Measurements from ENCODE around the gene ZMIZ1.

The ZMIZ1 gene

GRCh38 chr10:79178614-79179163 lies 109.9 kb downstream of the ZMIZ1 start:
- 0 out of 2 replicates have a peak, but pooled peaks have one; percentile 5 for TF ChIP-seq CTCF (IDR thresholded peaks at IDR 0.05; ENCODE audit: low read depth, low read length)
- peaks cover 3% of the 10 kb centered on the region for H3K36me3 ChIP-seq
- peaks cover 85% of the 10 kb centered on the region for H3K4me1 ChIP-seq
- no peaks in the 10 kb centered on the region for H3K9me3 ChIP-seq
- no peak overlapping the region; the same call in 1 of the 2 replicates for H3K4me3 ChIP-seq (ENCODE audit: low read depth, low read length)
- no peaks in the 10 kb centered on the region for H3K27me3 ChIP-seq
- DNase-seq = peak; percentile 94

GRCh38 chr10:79179164-79179956 lies 110.6 kb downstream of the ZMIZ1 start:
- H3K4me1 ChIP-seq = peaks cover 89% of the 10 kb centered on the region
- H3K4me3 ChIP-seq (ENCODE audit: low read depth, low read length) = peak overlapping the region; percentile 9
- peaks cover 3% of the 10 kb centered on the region for H3K36me3 ChIP-seq
- H3K9me3 ChIP-seq = no peaks in the 10 kb centered on the region
- peak; percentile 28; the same call in 1 of the 2 replicates for TF ChIP-seq CTCF (IDR thresholded peaks at IDR 0.05; ENCODE audit: low read depth, low read length)
- no peaks in the 10 kb centered on the region for H3K27me3 ChIP-seq
- peak; percentile 84 for DNase-seq

- TF ChIP-seq CTCF (IDR thresholded peaks at IDR 0.05; ENCODE audit: low read depth, low read length) = no peak
- no peak overlapping the region for H3K4me3 ChIP-seq (ENCODE audit: low read depth, low read length)
- peaks cover 3% of the 10 kb centered on the region for H3K36me3 ChIP-seq
- H3K4me1 ChIP-seq = peaks cover 95% of the 10 kb centered on the region
- no peaks in the 10 kb centered on the region for H3K27me3 ChIP-seq
- DNase-seq = no peak
- no peaks in the 10 kb centered on the region for H3K9me3 ChIP-seq
Observed at GRCh38 chr10:79179957-79180309, 111.2 kb downstream of the ZMIZ1 start.

- no peak overlapping the region for H3K4me3 ChIP-seq (ENCODE audit: low read depth, low read length)
- no peaks in the 10 kb centered on the region for H3K27me3 ChIP-seq
- H3K4me1 ChIP-seq = peaks cover 96% of the 10 kb centered on the region
- DNase-seq = no peak
- TF ChIP-seq CTCF (IDR thresholded peaks at IDR 0.05; ENCODE audit: low read depth, low read length) = no peak
- H3K9me3 ChIP-seq = no peaks in the 10 kb centered on the region
- peaks cover 3% of the 10 kb centered on the region; the same call in 1 of the 2 replicates for H3K36me3 ChIP-seq
Observed at GRCh38 chr10:79180414-79181221, 111.9 kb downstream of the ZMIZ1 start.

- no peaks in the 10 kb centered on the region for H3K27me3 ChIP-seq
- H3K4me1 ChIP-seq = peaks cover 96% of the 10 kb centered on the region
- H3K9me3 ChIP-seq = no peaks in the 10 kb centered on the region
- H3K36me3 ChIP-seq = peaks cover 3% of the 10 kb centered on the region; the same call in 1 of the 2 replicates
- no peak for TF ChIP-seq CTCF (IDR thresholded peaks at IDR 0.05; ENCODE audit: low read depth, low read length)
- DNase-seq = peak; percentile 10
- no peak overlapping the region for H3K4me3 ChIP-seq (ENCODE audit: low read depth, low read length)
Observed at GRCh38 chr10:79181227-79181626, 112.5 kb downstream of the ZMIZ1 start.
